ENCODE results near the gene ACAD10. TPM values are rescaled to one million over a fixed set of nuclear protein-coding genes. Genes with fewer than 3 reads are reported as not detected.

Gene ACAD10
- total RNA-seq, 1 experiment from 2014 or later = 25.4 TPM

GRCh38 chr12:111798182-111798581 is 112.3 kb downstream of the ACAD10 start:
- BruUV-seq (replicated peaks) = no TSS peak
- H3K9me3 Mint-ChIP-seq (ENCODE audit: unreplicated experiment) = no peaks in the 10 kb centered on the region
- POLR2A ChIA-PET = interaction anchor here (0.8 kb wide), 1 partner anchor 112 kb away, joined by 3 read pairs; the partner anchor contains the start of genes ACAD10 and BRAP
- H3K4me1 Mint-ChIP-seq (ENCODE audit: insufficient read depth, unreplicated experiment) = no peaks in the 10 kb centered on the region
- intact Hi-C loops (cut with micrococcal nuclease) = no loop called here
- no peak for TF ChIP-seq CTCF (IDR thresholded peaks at IDR 0.05; ENCODE audit: unreplicated experiment)
- DNase-seq (ENCODE audit: unreplicated experiment) = no peak
- CTCF ChIA-PET = interaction anchor here (0.7 to 2.1 kb wide), 4 partner anchors 10 to 53 kb away, joined by 3 to 9 read pairs (median 5); no protein-coding TSS in a partner anchor
- H3K27me3 Mint-ChIP-seq (ENCODE audit: insufficient read depth, unreplicated experiment) = no peaks in the 10 kb centered on the region
- peaks cover 5% of the 10 kb centered on the region for H3K36me3 Mint-ChIP-seq (ENCODE audit: insufficient read depth, unreplicated experiment)
- H3K27ac Mint-ChIP-seq (ENCODE audit: low read depth, unreplicated experiment) = no peak overlapping the region
- no peak overlapping the region for H3K4me3 Mint-ChIP-seq (ENCODE audit: unreplicated experiment)

- H3K9me3 Mint-ChIP-seq (ENCODE audit: unreplicated experiment) = no peaks in the 10 kb centered on the region
- peaks cover 5% of the 10 kb centered on the region for H3K36me3 Mint-ChIP-seq (ENCODE audit: insufficient read depth, unreplicated experiment)
- no peaks in the 10 kb centered on the region for H3K27me3 Mint-ChIP-seq (ENCODE audit: insufficient read depth, unreplicated experiment)
- H3K27ac Mint-ChIP-seq (ENCODE audit: low read depth, unreplicated experiment) = no peak overlapping the region
- no peak for DNase-seq (ENCODE audit: unreplicated experiment)
- no peak for TF ChIP-seq CTCF (IDR thresholded peaks at IDR 0.05; ENCODE audit: unreplicated experiment)
- BruUV-seq (replicated peaks) = no TSS peak
- H3K4me3 Mint-ChIP-seq (ENCODE audit: unreplicated experiment) = no peak overlapping the region
- CTCF ChIA-PET = interaction anchor here (1.0 to 2.1 kb wide), 4 partner anchors 9 to 46 kb away, joined by 4 to 9 read pairs (median 6); no protein-coding TSS in a partner anchor
- POLR2A ChIA-PET = interaction anchor here (0.7 to 1.0 kb wide), 2 partner anchors 10 to 45 kb away, joined by 3 to 4 read pairs; no protein-coding TSS in a partner anchor
- H3K4me1 Mint-ChIP-seq (ENCODE audit: insufficient read depth, unreplicated experiment) = no peaks in the 10 kb centered on the region
- intact Hi-C loops (cut with micrococcal nuclease) = no loop called here
Measured at GRCh38 chr12:111799758-111800157, 113.9 kb downstream of the ACAD10 start.

GRCh38 chr12:111803038-111803626 is 117.3 kb downstream of the ACAD10 start:
- Mint-ChIP-seq H3K9me3 (ENCODE audit: unreplicated experiment) (no peaks in the 10 kb centered on the region), H3K4me3 (ENCODE audit: unreplicated experiment) (no peak overlapping the region), H3K4me1 (ENCODE audit: insufficient read depth, unreplicated experiment) (no peaks in the 10 kb centered on the region), H3K36me3 (ENCODE audit: insufficient read depth, unreplicated experiment) (peaks cover 5% of the 10 kb centered on the region), H3K27ac (ENCODE audit: low read depth, unreplicated experiment) (no peak overlapping the region), H3K27me3 (ENCODE audit: insufficient read depth, unreplicated experiment) (peaks cover 10% of the 10 kb centered on the region)
- no peak for TF ChIP-seq CTCF (IDR thresholded peaks at IDR 0.05; ENCODE audit: unreplicated experiment)
- ChIA-PET POLR2A (interaction anchor here (1.5 kb wide), 1 partner anchor 39 kb away, joined by 3 read pairs; the partner anchor contains the start of gene MAPKAPK5), CTCF (interaction anchor here (0.6 kb wide), 2 partner anchors 235 to 350 kb away, joined by 3 to 4 read pairs; no protein-coding TSS in a partner anchor)
- DNase-seq (ENCODE audit: unreplicated experiment) = no peak
- intact Hi-C loops (cut with micrococcal nuclease) = no loop called here
- no TSS peak for BruUV-seq (replicated peaks)

- BruUV-seq (replicated peaks) = no TSS peak
- TF ChIP-seq CTCF (IDR thresholded peaks at IDR 0.05; ENCODE audit: unreplicated experiment) = no peak
- peaks cover 5% of the 10 kb centered on the region for H3K36me3 Mint-ChIP-seq (ENCODE audit: insufficient read depth, unreplicated experiment)
- intact Hi-C loops (cut with micrococcal nuclease) = no loop called here
- no peaks in the 10 kb centered on the region for H3K9me3 Mint-ChIP-seq (ENCODE audit: unreplicated experiment)
- no peak overlapping the region for H3K27ac Mint-ChIP-seq (ENCODE audit: low read depth, unreplicated experiment)
- ChIA-PET CTCF (interaction anchor here (1.0 kb wide), 1 partner anchor 9 kb away, joined by 3 read pairs; no protein-coding TSS in a partner anchor), POLR2A (no interaction called here)
- DNase-seq (ENCODE audit: unreplicated experiment) = no peak
- H3K27me3 Mint-ChIP-seq (ENCODE audit: insufficient read depth, unreplicated experiment) = peaks cover 10% of the 10 kb centered on the region
- no peaks in the 10 kb centered on the region for H3K4me1 Mint-ChIP-seq (ENCODE audit: insufficient read depth, unreplicated experiment)
- H3K4me3 Mint-ChIP-seq (ENCODE audit: unreplicated experiment) = no peak overlapping the region
Measured at GRCh38 chr12:111803851-111804250, 118.0 kb downstream of the ACAD10 start.
